RWPE1 (cell line): ENCODE data around the gene TMEM219.
"Not testable (repeated sequence)": the region's sequence is repeated elsewhere in the genome, so short reads cannot be mapped to it uniquely, and the experiment has no call there.

Experiments
- CTCF ChIA-PET: fragments of 350-600 bp; sonication (Branson Sonifier 250); formaldehyde crosslinking; extraction: SDS; loops from one replicate; lab custom pipeline; 2021; lab: Yijun Ruan, JAX
- POLR2A ChIA-PET: fragments of 400-600 bp; formaldehyde crosslinking; extraction: SDS; loops from one replicate; lab custom pipeline; 2020; ENCODE audit warnings: antibody characterized with exemption; ENCODE audit not compliant: low non-redundant PET; lab: Yijun Ruan, JAX
- DNase-seq: peaks from one replicate; pipeline ENCODE4 v3.0.0; 2012; ENCODE audit warnings: low spot score
- H3K27ac ChIP-seq: fragments of 450-650 bp; 2 replicates; pipeline ENCODE4 v1.5.1; 2017
- TF ChIP-seq, protein P1 (sequence below): fragments of 450-650 bp; conservative IDR thresholded peaks from 2 replicates; pipeline ENCODE4 v1.5.1; 2017; ENCODE audit warnings: low read depth, mild to moderate bottlenecking

Gene TMEM219

DNA sequence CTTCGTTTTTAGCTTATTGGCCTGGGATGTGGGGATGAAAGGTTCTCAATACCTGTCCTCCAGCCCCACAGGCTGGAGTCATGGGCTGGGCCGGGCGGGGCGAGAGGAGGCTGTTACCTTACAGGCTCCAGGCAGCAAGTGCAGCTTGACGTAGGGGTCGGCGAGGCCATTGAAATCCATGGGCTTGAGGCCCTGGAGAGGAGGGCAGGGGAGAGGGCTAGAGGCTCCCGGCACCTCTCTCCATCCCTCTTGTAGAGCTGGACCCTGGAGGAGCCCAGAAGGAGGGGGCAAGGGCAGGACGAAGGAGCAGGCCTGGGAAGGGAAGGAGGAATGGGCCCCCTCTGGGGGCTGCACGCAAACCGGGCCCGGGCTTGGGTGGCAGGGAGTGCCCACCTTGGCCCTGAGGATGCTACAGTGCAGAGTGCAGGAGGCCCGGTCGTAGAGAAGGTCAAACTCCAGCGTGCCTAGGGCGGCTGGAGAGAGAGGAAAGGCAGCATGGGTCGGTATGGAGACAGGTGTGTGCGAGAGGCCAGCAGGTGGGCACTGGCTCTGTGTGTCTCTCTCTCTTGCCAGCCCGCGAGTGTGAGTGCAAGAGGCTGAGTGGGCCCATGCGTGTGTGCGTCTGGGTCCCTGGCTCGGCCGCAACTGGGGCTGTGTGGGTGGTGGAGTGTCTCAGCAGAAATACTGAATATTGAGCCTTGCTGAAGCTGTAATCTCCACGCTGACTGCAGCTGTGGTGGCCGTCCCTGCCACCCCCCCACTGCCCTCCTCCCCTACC, 47.4 kb downstream of the TMEM219 start:
- ChIA-PET CTCF (interaction anchor here (0.6 to 1.1 kb wide), 3 partner anchors 12 to 160 kb away, joined by 3 read pairs; no protein-coding TSS in a partner anchor), POLR2A (no interaction called here)
- no peak overlapping the region for H3K27ac ChIP-seq
- TF ChIP-seq, protein P1, sequence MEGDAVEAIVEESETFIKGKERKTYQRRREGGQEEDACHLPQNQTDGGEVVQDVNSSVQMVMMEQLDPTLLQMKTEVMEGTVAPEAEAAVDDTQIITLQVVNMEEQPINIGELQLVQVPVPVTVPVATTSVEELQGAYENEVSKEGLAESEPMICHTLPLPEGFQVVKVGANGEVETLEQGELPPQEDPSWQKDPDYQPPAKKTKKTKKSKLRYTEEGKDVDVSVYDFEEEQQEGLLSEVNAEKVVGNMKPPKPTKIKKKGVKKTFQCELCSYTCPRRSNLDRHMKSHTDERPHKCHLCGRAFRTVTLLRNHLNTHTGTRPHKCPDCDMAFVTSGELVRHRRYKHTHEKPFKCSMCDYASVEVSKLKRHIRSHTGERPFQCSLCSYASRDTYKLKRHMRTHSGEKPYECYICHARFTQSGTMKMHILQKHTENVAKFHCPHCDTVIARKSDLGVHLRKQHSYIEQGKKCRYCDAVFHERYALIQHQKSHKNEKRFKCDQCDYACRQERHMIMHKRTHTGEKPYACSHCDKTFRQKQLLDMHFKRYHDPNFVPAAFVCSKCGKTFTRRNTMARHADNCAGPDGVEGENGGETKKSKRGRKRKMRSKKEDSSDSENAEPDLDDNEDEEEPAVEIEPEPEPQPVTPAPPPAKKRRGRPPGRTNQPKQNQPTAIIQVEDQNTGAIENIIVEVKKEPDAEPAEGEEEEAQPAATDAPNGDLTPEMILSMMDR = no peak
- DNase-seq = no peak

DNA sequence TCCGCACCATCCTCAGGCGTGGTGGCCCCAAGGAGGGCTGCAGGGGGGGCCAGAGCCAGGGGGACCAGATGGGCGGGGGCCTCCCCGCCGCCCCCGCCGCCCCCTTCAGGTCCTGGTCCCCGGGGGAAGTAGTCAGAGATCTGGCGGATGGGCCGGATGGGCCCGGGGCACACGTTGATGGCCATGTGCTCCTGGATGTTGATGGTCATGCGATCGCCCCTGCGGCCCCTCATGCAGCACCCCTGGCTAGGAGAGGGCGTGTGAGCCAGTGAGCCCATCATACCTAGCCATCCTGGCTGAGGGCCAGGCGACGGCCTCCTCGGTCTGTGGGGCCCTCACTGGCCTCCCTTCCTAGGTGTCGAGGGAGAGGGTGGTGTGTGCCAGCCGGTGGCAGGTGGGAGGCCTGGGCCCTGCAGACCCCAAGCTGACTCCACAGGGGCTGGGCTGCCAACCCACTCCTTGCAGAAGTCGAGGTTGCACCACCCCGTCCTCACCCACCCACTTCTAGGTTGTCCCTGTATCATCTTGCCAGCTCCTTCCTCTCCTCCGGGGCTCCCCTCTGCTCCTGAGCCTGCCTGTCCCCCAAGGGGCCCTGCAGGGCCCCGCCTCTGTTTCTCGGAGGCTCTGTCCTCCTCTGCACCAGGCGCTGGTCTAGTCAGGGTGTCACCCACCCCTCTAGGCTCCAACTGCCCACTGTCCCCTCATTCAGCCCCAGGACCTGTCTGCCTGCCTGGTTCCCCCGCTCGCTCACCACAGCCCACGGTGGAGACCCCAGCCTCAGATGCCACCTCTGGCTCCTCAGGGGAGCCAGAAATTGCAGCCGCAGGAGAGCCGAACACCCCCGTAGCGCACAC, 48.3 kb downstream of the TMEM219 start:
- TF ChIP-seq, protein P1 = no peak
- CTCF ChIA-PET = interaction anchor here (0.6 kb wide), 1 partner anchor 29 kb away, joined by 3 read pairs; no protein-coding TSS in a partner anchor
- no peak for DNase-seq
- H3K27ac ChIP-seq = no peak overlapping the region
- POLR2A ChIA-PET = no interaction called here

DNA sequence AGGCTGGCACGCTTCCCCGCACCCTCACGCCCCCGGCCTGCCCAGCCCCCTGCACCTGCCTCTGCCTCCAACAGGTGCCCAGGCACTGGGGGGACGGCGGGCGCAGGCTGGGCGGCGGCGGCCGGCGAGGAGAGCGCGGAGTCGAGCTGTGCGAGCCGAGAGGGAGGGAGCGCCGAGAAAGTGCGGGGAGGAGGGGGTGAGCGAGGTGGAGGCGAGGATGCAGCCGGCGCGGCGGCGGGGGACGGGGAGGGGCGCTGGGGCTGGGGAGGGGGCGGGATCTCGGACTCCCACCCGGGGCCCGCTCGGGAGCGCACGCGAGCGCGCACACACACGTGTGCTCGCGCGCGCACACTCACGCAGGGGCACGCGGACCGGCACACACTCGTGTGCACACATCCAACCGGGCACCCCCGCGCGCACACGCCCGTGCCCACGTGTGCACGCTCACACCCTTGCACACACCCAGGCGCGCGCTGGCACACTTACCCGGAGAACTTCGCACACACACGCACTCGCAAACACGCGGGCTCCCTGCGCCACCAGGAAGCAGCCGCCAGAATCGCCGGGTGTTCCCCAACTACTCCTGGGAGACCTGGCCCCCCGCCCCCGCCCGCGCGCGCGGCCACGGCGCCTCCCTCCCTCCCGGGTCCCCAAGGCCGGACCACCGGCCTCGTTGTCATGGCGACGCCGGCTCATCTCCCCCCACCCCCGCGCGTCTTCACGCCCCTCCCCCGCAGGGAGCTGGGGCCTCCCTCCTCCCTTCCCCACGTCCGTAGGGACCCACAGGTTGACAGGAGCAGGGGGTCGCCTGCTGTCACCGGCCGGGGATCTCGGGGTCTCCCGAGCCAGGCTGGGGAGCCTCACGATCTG, 49.2 kb downstream of the TMEM219 start, which contains the start of gene DOC2A:
Gene DOC2A, minus strand, starts transcription at position 184 of the 870 bp plus-strand sequence. CDS start 805 bp downstream, outside the sequence.
- CTCF ChIA-PET = no interaction called here

DNA sequence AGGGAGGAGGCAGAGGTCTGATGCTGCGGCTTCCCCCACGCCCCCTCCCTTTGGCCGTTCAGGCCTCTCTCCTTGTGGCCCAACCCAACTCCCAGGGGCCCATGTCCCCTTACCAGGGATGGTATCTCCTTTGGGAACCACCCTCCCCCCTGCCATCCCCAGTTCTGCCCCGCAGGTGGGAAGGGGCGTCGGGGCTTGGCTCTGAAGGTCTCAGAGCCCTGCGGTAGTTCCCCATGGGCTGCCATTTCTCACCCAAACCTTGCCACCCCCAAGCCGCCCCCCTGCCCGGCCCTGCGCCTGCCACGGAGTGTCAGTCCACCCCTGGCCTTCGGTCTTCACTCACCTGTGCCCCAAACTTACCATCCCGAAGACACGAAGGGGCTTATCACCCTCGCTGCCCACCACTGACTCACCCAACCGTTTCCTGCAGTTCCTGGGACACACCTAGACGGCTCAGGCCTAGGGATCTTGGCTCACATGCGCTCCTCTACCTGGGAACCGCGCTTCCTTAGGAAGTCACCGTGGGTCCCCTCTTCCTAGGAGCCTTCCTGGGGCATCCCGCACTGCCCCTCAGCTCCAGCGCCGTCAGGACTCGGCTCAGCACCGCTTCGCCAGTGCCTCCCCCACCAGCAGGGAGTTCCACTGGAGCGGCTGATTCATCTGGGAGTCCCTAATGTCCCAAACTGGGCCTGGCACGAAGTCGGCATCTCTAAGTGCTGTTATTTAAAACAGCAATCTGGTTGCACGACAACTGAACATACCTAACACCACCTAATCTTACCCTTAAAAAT, 50.0 kb downstream of the TMEM219 start:
- no peak for DNase-seq
- H3K27ac ChIP-seq = no peak overlapping the region
- TF ChIP-seq, protein P1 = no peak
- POLR2A ChIA-PET = interaction anchor here (0.7 kb wide), 1 partner anchor 18 kb away, joined by 3 read pairs; no protein-coding TSS in a partner anchor
- CTCF ChIA-PET = no interaction called here

More for the DNA sequence above, 49.2 kb downstream of the TMEM219 start, which contains the start of gene DOC2A:
- H3K27ac ChIP-seq = no peak within 1 kb of the TSS
- POLR2A ChIA-PET = interaction anchor here (0.7 kb wide), 1 partner anchor 17 kb away, joined by 3 read pairs; no protein-coding TSS in a partner anchor
- TF ChIP-seq, protein P1 = no peak
- no peak for DNase-seq

DNA sequence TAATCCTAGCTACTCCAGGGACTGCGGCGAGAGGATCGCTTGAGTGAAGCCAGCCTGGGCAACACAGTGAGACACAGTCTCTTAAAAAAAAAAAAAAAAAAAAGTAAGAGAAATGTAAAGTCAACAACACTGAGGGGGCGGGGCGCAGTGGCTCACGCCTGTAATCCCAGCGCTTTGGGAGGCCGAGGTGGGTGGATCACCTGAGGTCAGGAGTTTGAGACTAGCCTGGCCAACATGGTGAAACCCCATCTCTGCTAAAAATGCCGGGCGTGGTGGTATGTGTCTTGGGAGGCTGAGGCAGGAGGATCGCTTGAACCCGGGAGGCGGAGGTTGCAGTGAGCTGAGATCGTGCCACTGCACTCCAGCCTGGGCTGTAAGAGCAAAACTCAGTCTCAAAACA, 50.7 kb downstream of the TMEM219 start:
- POLR2A ChIA-PET, H3K27ac ChIP-seq, DNase-seq: not testable (repeated sequence)
- CTCF ChIA-PET = interaction anchor here (0.6 kb wide), 1 partner anchor 22 kb away, joined by 3 read pairs; no protein-coding TSS in a partner anchor

DNA sequence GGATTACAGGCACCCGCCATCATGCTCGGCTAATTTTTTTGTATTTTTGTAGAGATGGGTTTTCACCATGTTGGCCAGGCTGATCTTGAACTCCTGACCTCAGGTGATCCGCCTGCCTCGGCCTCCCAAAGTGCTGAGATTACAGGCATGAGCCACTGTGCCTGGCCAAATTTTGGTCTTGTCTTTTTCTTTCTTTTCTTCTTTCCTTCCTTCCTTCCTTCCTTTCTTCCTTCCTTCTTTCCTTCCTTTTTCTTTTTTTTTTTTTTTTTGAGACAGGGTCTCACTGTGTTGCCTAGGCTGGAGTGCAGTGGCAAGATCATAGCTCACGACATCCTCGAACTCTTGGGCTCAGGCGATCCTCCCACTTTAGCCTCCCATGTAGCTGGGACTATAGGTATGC, 53.6 kb downstream of the TMEM219 start:
- DNase-seq, POLR2A ChIA-PET, H3K27ac ChIP-seq: not testable (repeated sequence)
- CTCF ChIA-PET = interaction anchor here (0.9 kb wide), 1 partner anchor 10 kb away, joined by 3 read pairs; no protein-coding TSS in a partner anchor
